GM19372 (cell line): ENCODE results near the gene SET.
A peak's percentile ranks its signal among the peaks of the same experiment; 100 is the strongest.

Experiments
- ATAC-seq: cut with Tn5 transposase; IDR thresholded peaks from one replicate; pipeline ENCODE4 v1.9.1; 2021; ENCODE audit warnings: mild to moderate bottlenecking, low read depth, moderate library complexity; ENCODE audit not compliant: unreplicated experiment

SET gene

DNA sequence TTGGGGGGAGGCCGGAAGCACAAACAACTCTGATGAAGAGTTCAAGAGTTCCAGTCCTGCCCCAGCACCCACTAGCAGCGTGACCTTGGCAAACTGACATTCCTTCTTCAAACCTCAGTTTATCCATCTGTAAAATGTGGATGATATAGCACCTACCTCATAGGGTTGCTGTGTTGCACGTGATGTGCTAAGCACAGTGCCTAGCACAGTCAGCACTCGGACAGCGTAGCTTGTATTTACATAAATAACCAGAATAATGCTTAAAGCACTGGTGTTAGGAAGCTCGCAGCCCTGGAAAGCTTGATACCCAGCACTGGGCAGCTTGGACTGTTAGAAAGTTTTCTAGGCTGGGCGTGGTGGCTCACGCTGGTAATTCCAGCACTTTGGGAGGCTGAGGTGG is 18.4 kb downstream of the SET start:
- ATAC-seq = no peak

- ATAC-seq = no peak
Measured at GRCh38 chr9:128712451-128713410, 23.7 kb downstream of the SET start.

DNA sequence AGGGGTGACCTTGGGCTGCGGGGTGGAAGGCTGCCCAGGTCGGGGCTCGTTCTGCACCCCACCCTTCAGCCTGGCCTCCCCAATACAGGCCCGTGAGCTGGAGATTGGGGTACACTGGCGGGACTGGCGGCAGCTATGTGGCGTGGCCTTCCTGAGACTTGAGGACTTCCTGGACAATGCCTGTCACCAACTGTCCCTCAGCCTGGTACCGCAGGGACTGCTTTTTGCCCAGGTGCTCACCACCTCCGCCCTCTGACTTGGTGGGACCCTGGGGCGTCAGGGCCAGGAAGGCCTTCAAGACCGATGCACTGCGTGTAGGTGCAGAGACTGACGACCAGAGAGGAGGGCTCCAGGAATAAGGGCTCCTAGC is 24.4 kb downstream of the SET start:
- ATAC-seq = no peak

DNA sequence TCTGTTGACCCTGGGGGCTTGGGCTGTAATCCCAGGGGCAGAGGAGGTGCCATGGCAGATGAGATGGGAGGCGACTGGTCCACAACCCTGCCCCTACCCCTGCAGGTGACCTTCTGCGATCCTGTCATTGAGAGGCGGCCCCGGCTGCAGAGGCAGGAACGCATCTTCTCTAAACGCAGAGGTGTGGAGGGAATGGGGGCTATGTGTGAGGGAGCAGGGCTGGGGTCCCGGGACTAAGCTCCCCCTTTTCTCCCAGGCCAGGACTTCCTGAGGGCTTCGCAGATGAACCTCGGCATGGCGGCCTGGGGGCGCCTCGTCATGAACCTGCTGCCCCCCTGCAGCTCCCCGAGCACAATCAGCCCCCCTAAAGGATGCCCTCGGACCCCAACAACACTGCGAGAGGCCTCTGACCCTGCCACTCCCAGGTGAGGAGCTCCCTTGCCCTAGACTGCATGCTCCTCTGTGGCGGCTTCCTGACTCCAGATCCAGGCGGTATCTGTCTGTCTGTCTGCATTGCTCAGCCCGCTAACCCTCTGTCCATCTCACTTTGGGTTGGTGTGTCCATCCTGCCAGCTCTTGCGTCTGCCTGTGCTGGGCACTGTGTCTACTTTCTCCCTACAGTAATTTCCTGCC is 25.0 kb downstream of the SET start:
- ATAC-seq = no peak

- ATAC-seq = no peak
Measured at GRCh38 chr9:128714586-128715435, 25.8 kb downstream of the SET start.

- no peak for ATAC-seq
Measured at GRCh38 chr9:128715436-128715750, 26.4 kb downstream of the SET start.

GRCh38 chr9:128716581-128717254 is 27.7 kb downstream of the SET start:
- no peak for ATAC-seq

- ATAC-seq = no peak
Measured at GRCh38 chr9:128718047-128718446, 29.0 kb downstream of the SET start.

- ATAC-seq = no peak
Measured at GRCh38 chr9:128718475-128718874, 29.5 kb downstream of the SET start.

DNA sequence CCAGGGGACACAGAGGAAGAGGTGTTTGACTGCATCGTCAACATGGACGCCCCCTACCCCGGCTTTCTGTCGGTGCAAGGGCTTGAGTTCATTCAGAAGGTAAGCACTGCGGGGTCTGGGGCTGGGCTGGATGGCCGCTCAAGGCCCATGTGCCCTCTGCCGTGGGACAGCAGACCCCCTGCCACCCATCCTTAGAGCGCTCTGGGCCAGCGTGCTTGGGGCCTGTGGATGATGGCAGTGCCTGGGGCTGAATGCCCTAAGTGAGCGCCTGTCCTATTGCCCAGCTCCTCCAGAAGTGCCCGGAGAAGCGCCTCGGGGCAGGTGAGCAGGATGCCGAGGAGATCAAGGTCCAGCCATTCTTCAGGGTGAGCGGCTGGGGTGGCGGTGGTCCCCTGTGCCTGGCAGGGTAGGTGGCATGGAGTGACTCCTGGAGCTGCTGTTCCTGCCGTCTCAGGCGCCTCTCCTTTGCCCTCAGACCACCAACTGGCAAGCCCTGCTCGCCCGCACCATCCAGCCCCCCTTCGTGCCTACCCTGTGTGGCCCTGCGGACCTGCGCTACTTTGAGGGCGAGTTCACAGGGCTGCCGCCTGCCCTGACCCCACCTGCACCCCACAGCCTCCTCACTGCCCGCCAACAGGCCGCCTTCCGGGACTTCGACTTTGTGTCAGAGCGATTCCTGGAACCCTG is 31.0 kb downstream of the SET start:
- ATAC-seq = no peak

DNA sequence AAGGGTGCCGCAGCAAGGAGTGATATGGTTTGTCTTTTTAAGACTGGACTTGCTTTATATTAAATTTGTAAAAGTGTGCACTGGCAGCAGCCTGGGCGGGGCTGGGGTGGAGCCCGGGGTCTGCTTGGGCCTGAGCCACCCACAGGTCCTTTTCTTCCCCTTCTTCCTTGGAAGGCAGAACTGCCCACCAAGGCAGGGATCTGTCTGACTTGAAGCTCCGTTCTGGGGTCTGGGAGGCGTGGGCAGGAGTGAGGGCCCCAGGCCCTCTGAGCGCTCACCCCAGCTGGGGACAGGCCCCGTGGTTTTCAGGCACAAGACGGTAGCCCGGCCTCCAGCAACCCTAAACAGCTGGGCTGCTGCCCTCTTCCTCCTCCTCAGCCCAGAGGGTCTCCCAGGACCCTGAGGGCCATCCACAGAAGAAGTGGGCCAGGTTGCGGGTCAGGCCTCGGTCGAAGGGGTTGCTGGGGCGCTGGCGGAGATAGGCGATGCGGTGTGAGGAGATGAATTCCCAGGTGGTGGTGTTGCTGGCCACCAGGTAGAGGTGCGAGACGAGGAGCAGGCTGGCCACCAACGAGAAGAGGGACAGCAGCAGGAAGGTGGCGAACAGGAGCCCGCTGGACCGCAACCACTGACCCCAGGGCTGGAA is 31.9 kb downstream of the SET start:
- ATAC-seq = no peak

- no peak for ATAC-seq
Measured at GRCh38 chr9:128721487-128722010, 32.5 kb downstream of the SET start.

DNA sequence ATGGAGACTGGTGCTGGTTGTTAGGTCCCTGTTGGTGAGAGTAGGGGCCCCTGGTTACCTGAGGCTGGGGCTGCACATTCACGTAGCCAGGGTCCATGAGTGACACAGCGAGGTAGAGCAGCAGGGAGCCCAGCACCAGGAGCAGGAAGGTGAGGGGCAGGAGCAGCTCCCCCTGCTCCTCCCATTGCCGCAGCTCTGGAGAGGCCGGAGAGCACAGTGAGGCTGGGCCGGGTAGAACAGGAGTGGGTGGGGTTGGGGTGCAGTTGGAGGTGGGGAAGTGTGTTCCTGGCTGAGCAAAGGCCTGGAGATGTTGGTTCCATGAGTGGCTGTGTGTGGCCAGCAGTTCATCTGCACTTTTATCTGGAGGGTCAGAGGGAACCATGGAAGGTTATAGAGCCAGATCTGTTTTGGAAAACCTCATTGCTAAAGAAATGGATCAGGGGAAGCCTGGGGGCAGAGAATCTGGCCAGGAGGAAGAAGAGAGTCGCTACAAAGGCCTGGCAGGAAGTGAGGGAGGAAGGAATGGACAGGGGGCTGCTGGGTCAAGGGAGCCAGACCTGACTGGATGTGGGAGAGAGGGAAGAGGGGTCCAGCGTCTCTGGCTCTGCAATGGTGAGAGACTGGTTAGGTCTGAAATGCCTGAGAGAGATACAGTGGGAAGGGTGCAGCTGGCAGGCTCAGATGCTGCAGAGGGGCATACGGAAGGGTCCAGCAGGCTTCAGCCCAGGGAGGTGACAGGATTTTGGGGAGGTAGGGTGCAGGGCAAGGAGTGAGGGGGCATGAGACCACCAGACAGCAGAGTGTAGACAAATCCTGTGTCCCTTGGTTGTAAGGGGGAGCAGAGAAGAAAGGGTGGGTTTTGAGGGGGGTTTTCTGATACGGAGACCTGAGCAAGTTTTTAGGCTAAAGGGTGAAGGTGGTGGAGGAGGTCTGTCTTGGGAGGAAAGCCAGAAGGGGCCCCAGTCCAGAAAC is 33.6 kb downstream of the SET start:
- no peak for ATAC-seq

- no peak for ATAC-seq
Measured at GRCh38 chr9:128723352-128723865, 34.4 kb downstream of the SET start.

DNA sequence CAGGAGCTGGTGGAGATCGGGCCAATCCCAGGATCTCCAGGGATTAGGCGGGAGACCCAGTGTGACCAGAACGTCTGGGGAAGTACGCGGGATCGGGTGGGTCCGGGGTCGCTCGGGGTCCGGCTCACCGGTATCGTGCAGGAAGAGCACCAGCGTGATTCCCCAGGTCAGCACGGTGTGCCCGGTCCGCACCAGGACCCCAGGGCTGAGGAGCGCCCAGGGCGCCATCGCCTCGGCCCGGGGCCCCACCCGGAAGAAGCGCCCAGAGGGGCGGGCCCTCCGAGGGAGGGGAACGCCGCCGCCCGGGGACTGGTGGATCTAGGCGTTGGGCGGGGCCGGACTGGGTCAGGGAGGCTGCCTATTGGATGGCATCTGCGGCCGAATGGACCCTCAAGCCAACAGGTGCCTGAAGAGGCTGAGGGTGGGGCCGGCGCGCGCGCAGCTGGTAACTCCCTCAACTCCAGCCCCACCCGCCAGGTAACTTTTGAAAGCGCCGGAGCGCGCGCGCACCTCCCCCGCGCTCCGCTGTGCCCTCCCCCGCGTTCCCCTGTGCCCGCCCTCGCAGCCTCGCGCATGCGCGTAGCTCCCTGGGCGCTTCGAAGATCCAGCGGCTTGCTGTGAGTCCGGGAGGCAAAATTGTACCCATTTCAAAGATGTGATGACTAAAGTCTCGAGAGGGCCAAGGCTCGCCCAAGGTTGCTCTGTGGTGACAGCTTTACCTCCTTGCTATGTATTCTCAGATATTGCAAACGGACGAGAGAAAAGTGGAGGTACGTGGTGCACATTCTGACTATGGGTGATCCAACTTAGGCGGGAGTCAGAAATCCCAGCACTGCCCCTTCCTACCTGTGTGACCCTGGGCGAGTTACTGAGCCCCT is 35.1 kb downstream of the SET start, which contains the start of gene ZDHHC12:
Gene ZDHHC12 (minus strand): TSS at position 262 of the 878 bp plus-strand sequence. CDS start 34 bp downstream, at position 228.
- peak; percentile 98 for ATAC-seq

- ATAC-seq = no peak
Measured at GRCh38 chr9:128724744-128725211, 35.8 kb downstream of the SET start.
